ENCODE results near the gene ENKUR.

The ENKUR gene

DNA sequence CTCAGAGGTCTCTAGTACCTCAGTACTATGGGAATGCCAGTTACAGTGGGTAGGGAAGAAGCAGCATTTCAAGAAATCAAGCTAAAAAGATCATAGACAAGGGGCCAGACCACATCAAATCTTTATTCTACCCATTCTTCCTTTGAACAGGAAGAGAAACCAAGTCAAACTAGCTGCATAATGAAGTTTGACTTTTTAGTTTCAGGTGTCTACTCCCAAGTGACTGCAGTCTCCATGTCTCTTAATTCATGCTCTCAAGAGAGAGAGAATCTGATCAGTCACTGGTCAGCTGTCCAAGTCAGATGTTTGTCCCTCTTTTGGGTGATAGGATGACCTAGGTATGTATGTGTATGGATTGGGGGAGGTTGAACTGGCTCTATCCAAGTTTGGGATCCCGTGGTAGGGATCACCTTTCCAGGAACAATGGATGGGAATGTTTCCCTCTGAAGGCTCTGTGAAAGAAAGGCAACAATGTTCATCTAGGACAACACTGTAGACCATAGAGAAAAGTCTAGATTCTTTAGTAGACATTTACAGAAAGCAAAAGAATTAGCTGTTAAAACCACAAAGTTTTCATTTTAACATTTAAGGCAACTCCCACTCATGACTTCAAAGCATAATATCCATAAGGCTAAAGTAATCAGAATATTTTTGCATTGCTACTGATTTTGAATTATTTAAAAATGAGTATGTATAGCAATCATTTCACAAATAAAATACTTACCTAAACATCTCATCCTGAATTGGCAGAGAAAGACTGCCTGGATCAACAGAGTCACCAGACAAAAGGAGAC lies 33.4 kb downstream of the ENKUR start:
- Histone ChIP-seq H3K27me3 (ENCODE audit: low read depth, low read length) (0 out of 2 replicates have a peak, but pooled peaks cover 2% of the 10 kb centered on the region), H2AFZ (ENCODE audit: low read depth, low read length) (no peak overlapping the region), H3K36me3 (replicated peaks; ENCODE audit: low read depth, low read length) (no peaks in the 10 kb centered on the region), H3K9me3 (ENCODE audit: insufficient read depth, low read length) (no peaks in the 10 kb centered on the region), H3K4me1 (ENCODE audit: low read length) (peaks cover 7% of the 10 kb centered on the region), H3K9ac (ENCODE audit: low read length) (no peak overlapping the region), H3K4me3 (ENCODE audit: low read length) (no peak overlapping the region), H3K79me2 (ENCODE audit: low read length) (no peaks in the 10 kb centered on the region), H3K27ac (ENCODE audit: low read length) (no peak overlapping the region), H4K20me1 (ENCODE audit: insufficient read depth, low read length) (no peaks in the 10 kb centered on the region), H3K4me2 (ENCODE audit: low read length) (peak overlapping the region; percentile 17; the same call in 1 of the 2 replicates)
- TF ChIP-seq, protein P1, sequence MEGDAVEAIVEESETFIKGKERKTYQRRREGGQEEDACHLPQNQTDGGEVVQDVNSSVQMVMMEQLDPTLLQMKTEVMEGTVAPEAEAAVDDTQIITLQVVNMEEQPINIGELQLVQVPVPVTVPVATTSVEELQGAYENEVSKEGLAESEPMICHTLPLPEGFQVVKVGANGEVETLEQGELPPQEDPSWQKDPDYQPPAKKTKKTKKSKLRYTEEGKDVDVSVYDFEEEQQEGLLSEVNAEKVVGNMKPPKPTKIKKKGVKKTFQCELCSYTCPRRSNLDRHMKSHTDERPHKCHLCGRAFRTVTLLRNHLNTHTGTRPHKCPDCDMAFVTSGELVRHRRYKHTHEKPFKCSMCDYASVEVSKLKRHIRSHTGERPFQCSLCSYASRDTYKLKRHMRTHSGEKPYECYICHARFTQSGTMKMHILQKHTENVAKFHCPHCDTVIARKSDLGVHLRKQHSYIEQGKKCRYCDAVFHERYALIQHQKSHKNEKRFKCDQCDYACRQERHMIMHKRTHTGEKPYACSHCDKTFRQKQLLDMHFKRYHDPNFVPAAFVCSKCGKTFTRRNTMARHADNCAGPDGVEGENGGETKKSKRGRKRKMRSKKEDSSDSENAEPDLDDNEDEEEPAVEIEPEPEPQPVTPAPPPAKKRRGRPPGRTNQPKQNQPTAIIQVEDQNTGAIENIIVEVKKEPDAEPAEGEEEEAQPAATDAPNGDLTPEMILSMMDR (IDR thresholded peaks at IDR 0.05; ENCODE audit: low read depth, low read length): no peak
- TF ChIP-seq EZH2phosphoT487 (IDR thresholded peaks at IDR 0.05; ENCODE audit: low read depth): no peak

GRCh38 chr10:24981161-24981710 lies 34.7 kb downstream of the ENKUR start:
- peaks cover 7% of the 10 kb centered on the region for H3K4me1 ChIP-seq (ENCODE audit: low read length)
- H3K27me3 ChIP-seq (ENCODE audit: low read depth, low read length): 0 out of 2 replicates have a peak, but pooled peaks cover 2% of the 10 kb centered on the region
- no peak overlapping the region for H3K4me3 ChIP-seq (ENCODE audit: low read length)
- H3K36me3 ChIP-seq (replicated peaks; ENCODE audit: low read depth, low read length): no peaks in the 10 kb centered on the region
- TF ChIP-seq EZH2phosphoT487 (IDR thresholded peaks at IDR 0.05; ENCODE audit: low read depth): no peak
- TF ChIP-seq, protein P1 (IDR thresholded peaks at IDR 0.05; ENCODE audit: low read depth, low read length): no peak
- H3K9ac ChIP-seq (ENCODE audit: low read length): no peak overlapping the region
- H3K9me3 ChIP-seq (ENCODE audit: insufficient read depth, low read length): no peaks in the 10 kb centered on the region
- no peaks in the 10 kb centered on the region for H3K79me2 ChIP-seq (ENCODE audit: low read length)
- H3K27ac ChIP-seq (ENCODE audit: low read length): no peak overlapping the region
- H2AFZ ChIP-seq (ENCODE audit: low read depth, low read length): no peak overlapping the region
- H4K20me1 ChIP-seq (ENCODE audit: insufficient read depth, low read length): no peaks in the 10 kb centered on the region
- H3K4me2 ChIP-seq (ENCODE audit: low read length): no peak overlapping the region

GRCh38 chr10:24979685-24980084 lies 36.3 kb downstream of the ENKUR start:
- TF ChIP-seq, protein P1 (IDR thresholded peaks at IDR 0.05; ENCODE audit: low read depth, low read length): no peak
- TF ChIP-seq EZH2phosphoT487 (IDR thresholded peaks at IDR 0.05; ENCODE audit: low read depth): no peak
- Histone ChIP-seq H2AFZ (ENCODE audit: low read depth, low read length) (no peak overlapping the region), H3K9ac (ENCODE audit: low read length) (no peak overlapping the region), H3K9me3 (ENCODE audit: insufficient read depth, low read length) (no peaks in the 10 kb centered on the region), H3K36me3 (replicated peaks; ENCODE audit: low read depth, low read length) (no peaks in the 10 kb centered on the region), H3K4me3 (ENCODE audit: low read length) (no peak overlapping the region), H4K20me1 (ENCODE audit: insufficient read depth, low read length) (no peaks in the 10 kb centered on the region), H3K79me2 (ENCODE audit: low read length) (no peaks in the 10 kb centered on the region), H3K4me2 (ENCODE audit: low read length) (no peak overlapping the region), H3K27me3 (ENCODE audit: low read depth, low read length) (0 out of 2 replicates have a peak, but pooled peaks cover 2% of the 10 kb centered on the region), H3K27ac (ENCODE audit: low read length) (no peak overlapping the region), H3K4me1 (ENCODE audit: low read length) (peaks cover 7% of the 10 kb centered on the region)

DNA sequence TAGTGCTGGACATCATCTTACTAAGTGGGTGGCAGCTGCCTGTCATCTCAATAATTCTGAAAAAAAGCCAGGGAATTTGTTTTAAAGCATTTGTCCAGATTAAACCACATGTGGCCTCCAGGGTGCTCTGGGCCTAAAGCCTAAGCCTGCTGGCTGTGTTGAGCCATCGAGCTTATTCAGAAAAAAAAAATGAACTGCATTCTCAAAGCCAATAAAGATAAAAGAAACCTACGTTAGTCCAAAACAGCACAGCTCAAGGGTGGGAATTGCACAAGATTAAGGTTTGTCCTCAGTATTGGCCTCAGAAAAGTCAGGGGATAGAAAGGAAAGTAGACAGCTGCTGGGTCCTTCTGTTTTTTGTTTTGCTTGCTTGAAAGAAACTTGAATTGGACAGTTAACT lies 41.0 kb downstream of the ENKUR start:
- Histone ChIP-seq H3K4me1 (ENCODE audit: low read length) (no peaks in the 10 kb centered on the region), H3K36me3 (replicated peaks; ENCODE audit: low read depth, low read length) (no peaks in the 10 kb centered on the region), H4K20me1 (ENCODE audit: insufficient read depth, low read length) (no peaks in the 10 kb centered on the region), H3K9me3 (ENCODE audit: insufficient read depth, low read length) (no peaks in the 10 kb centered on the region), H3K4me3 (ENCODE audit: low read length) (no peak overlapping the region), H3K79me2 (ENCODE audit: low read length) (no peaks in the 10 kb centered on the region), H3K27ac (ENCODE audit: low read length) (no peak overlapping the region), H2AFZ (ENCODE audit: low read depth, low read length) (no peak overlapping the region), H3K9ac (ENCODE audit: low read length) (no peak overlapping the region), H3K4me2 (ENCODE audit: low read length) (no peak overlapping the region), H3K27me3 (ENCODE audit: low read depth, low read length) (0 out of 2 replicates have a peak, but pooled peaks cover 2% of the 10 kb centered on the region)
- TF ChIP-seq, protein P1 (IDR thresholded peaks at IDR 0.05; ENCODE audit: low read depth, low read length): no peak
- no peak for TF ChIP-seq EZH2phosphoT487 (IDR thresholded peaks at IDR 0.05; ENCODE audit: low read depth)
